Neutrophil (primary cell): Measurements from ENCODE around the gene ERMP1.

Experiments used
- H3K27ac ChIP-seq: fragments of 200-600 bp; sonication (generic); 2 replicates; pipeline ENCODE4 v1.5.1; 2016; ENCODE audit warnings: mild to moderate bottlenecking, moderate library complexity
- H3K27me3 ChIP-seq: fragments of 200-600 bp; sonication (generic); 2 replicates; pipeline ENCODE4 v1.6.0; 2016; ENCODE audit warnings: mild to moderate bottlenecking
- H3K36me3 ChIP-seq: fragments of 200-600 bp; sonication (generic); 2 replicates; pipeline ENCODE4 v1.5.1; 2017
- H3K4me1 ChIP-seq, 2 experiments: fragments of 200-600 bp in 1 of 2; sonication (generic) in 1 of 2; 1 replicate in 1 of 2; 2 replicates in 1 of 2; pipeline versions ENCODE4 v1.5.1 to v1.6.1; 2013 to 2016; ENCODE audit warnings: low read depth in 1 of 2, low read length in 1 of 2, mild to moderate bottlenecking in 1 of 2, moderate library complexity in 1 of 2; ENCODE audit not compliant: control insufficient read depth in 1 of 2, insufficient read depth in 1 of 2
- H3K4me3 ChIP-seq, 2 experiments: fragments of 200-600 bp in 1 of 2; sonication (generic) in 1 of 2; 1 replicate in 1 of 2; 2 replicates in 1 of 2; pipeline ENCODE4 v1.5.1; 2013 to 2016; ENCODE audit warnings: low read depth in 1 of 2, low read length in 1 of 2, mild to moderate bottlenecking in 1 of 2, moderate library complexity in 1 of 2
- H3K9me3 ChIP-seq: fragments of 200-600 bp; sonication (generic); 2 replicates; pipeline ENCODE4 v1.5.1; 2016
- CTCF ChIP-seq: fragments of 200-600 bp; sonication (generic); IDR thresholded peaks from 2 replicates; pipeline ENCODE4 v1.5.1; 2016; ENCODE audit warnings: antibody characterized with exemption

ERMP1 gene

GRCh38 chr9:5874048-5874447 is 41.1 kb upstream of the ERMP1 start:
- Histone ChIP-seq H3K4me3 (no peak overlapping the region), H3K27me3 (no peaks in the 10 kb centered on the region), H3K36me3 (no peaks in the 10 kb centered on the region), H3K27ac (no peak overlapping the region), H3K9me3 (no peaks in the 10 kb centered on the region), H3K4me1 (no peaks in the 10 kb centered on the region)
- TF ChIP-seq CTCF, result no peak

DNA sequence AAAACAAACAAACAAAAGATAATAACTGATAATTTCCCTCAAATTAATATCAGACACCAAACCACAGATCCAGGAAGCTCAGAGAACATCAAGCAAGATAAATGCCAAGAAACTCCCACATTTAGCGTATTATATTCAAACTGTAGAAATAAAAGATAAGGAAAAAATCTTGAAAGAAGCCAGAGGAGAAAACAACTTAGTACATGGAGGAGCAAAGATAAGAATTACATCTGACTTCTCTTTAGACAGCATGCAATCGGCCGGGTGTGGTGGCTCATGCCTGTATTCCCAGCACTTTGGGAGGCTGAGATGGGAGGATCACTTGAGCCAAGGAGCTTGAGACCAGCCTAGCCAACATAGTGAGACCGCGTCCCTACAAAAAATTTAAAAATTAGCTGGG is 40.5 kb upstream of the ERMP1 start:
- Histone ChIP-seq H3K27ac (no peak overlapping the region), H3K4me3 (no peak overlapping the region), H3K27me3 (no peaks in the 10 kb centered on the region), H3K9me3 (no peaks in the 10 kb centered on the region), H3K4me1 (no peaks in the 10 kb centered on the region), H3K36me3 (no peaks in the 10 kb centered on the region)
- TF ChIP-seq CTCF, result no peak

DNA sequence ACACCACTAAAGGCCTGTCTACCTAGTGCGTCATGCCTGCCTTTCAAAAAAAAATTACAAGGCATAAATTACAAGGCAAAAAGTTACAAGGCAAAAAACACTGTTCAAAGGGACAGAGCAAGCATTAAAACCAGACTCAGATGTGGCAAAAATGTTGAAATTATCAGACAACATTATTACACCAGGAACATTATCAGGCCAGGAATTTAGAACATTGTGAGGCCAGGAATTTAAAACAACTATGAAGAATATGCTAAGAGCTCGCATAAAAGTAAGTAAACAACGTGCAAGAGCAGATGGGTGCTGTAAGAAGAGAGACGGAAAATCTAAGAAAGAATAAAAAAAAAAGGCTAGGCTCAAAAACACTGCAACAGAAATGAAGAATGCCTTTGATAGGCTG is 39.6 kb upstream of the ERMP1 start:
- no peak overlapping the region for H3K4me3 ChIP-seq
- TF ChIP-seq CTCF, result no peak
- no peaks in the 10 kb centered on the region for H3K27me3 ChIP-seq
- no peaks in the 10 kb centered on the region for H3K9me3 ChIP-seq
- no peak overlapping the region for H3K27ac ChIP-seq
- H3K4me1 ChIP-seq, result no peaks in the 10 kb centered on the region
- H3K36me3 ChIP-seq, result no peaks in the 10 kb centered on the region

DNA sequence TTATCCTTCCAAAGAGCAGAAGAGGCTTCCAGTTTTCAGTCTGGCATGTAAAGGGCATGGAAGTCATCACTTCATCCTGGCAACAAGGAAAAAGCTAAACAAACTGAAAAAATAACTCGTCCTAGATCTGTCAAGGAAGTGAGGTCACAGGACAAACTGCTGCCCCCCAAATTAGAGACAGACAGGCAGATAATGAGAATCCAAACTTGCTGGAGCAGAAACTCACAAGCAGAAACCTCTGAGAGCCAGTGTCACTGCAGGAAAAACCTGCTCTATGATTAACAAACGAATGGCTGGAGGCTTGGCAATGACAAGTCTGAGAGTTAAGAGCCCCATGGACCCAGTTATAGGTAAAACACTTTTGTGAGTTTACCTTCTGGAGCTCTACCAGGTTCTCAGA is 38.9 kb upstream of the ERMP1 start:
- TF ChIP-seq CTCF, result no peak
- H3K36me3 ChIP-seq, result no peaks in the 10 kb centered on the region
- no peak overlapping the region for H3K4me3 ChIP-seq
- H3K4me1 ChIP-seq, result no peaks in the 10 kb centered on the region
- no peaks in the 10 kb centered on the region for H3K9me3 ChIP-seq
- no peaks in the 10 kb centered on the region for H3K27me3 ChIP-seq
- H3K27ac ChIP-seq, result no peak overlapping the region

- no peak overlapping the region for H3K27ac ChIP-seq
These were observed 37.8 kb upstream of the ERMP1 start for GRCh38 chr9:5870691-5871090.

More at GRCh38 chr9:5870691-5871090, 37.8 kb upstream of the ERMP1 start:
- Histone ChIP-seq H3K9me3 (no peaks in the 10 kb centered on the region), H3K4me1 (no peaks in the 10 kb centered on the region), H3K4me3 (no peak overlapping the region), H3K27me3 (no peaks in the 10 kb centered on the region), H3K36me3 (no peaks in the 10 kb centered on the region)
- TF ChIP-seq CTCF, result no peak
